NAMALWA (cell line): ENCODE data around the gene TTC38.
"Not testable (repeated sequence)": the region's sequence is repeated elsewhere in the genome, so short reads cannot be mapped to it uniquely, and the experiment has no call there.

Experiments
- DNase-seq: peaks from one replicate; pipeline ENCODE4 v3.0.0-alpha.2; 2015; ENCODE audit warnings: low spot score

TTC38 gene

GRCh38 chr22:46246178-46246577 lies 21.6 kb upstream of the TTC38 start:
- no peak for DNase-seq

DNA sequence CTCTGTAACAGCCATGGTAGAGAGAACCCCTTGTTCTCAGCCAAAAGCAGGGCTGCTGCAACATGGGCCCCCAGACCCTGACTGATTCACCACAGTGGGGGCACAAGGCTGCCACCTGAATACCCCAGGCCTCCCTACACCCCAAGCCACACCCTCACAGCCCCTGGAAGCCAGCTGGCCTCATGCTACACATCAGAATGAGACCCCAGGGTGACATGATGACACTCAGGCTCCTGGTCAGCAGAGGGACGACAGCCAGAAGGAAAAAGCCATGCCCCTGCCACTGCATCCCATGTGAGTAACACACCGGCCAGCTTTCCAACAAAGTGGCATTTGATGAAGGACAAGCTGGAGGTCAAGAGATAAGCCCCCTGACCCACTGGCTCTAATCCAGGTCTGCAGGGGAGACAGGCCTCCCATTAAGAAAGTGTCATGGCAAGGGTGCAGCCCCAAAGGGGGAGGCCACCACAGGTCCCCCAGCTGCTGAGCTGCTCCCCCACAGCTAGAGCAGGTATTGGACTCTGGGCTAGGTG lies 20.3 kb upstream of the TTC38 start:
- no peak for DNase-seq

DNA sequence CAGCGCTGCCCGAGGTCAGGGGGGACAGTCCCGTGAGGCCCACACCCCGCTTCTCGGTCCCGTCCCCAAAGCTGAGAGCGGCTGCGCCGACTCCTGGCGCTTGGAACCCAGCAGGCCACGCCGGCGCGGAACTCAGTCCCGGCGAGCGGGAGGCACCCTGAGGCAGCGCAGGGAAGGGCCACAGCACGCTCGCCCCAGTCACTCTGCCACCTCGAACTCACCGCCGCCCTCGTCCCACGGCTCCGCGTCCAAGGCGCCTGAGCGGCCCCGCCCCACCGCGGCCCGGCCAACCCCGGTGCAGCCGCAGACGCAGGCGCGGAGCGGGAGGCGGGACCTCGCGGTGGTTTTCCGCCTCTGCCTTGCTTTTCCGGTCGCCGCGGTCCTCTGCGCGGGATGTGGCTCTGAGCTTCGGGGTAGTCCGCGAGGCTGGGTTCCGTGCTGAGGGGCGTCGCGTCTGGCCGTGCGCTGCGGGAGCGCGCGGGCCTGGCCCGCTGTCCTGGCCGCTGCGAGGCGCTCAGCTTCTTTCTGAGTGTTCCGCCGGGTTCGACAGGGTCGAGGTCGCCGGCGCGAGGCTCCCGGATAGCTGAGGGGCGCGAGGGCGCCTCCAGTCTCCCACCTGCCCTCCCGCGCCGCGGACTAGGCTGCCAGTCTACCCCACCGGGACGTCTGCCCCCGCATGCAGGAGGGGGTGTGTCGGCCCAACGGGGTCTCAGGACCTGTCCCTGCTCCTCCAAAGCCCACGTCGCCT lies 17.6 kb upstream of the TTC38 start, which contains the start of gene CDPF1:
Gene CDPF1, minus strand, starts transcription at position 259 of the 748 bp plus-strand sequence. CDS start 2,009 bp downstream, outside the sequence.
- peak; percentile 90 for DNase-seq

DNA sequence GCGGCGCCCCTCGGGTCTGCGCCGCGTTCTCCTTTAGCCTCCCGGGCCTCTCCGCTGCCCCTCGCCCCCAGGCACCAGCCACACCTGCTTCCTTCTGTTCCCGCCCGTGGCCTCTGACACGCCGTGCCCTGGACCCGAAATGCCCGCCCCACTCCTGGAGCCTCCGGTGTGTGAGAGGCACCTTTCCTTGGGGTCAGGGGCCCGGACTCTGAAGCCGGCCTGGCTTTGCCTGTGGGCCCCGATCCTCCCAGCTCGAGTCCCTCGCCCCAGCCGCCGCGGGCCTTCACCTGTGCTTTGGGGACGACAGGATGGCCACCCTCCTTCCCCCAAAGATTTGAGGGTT lies 17.1 kb upstream of the TTC38 start:
- DNase-seq, result no peak

DNA sequence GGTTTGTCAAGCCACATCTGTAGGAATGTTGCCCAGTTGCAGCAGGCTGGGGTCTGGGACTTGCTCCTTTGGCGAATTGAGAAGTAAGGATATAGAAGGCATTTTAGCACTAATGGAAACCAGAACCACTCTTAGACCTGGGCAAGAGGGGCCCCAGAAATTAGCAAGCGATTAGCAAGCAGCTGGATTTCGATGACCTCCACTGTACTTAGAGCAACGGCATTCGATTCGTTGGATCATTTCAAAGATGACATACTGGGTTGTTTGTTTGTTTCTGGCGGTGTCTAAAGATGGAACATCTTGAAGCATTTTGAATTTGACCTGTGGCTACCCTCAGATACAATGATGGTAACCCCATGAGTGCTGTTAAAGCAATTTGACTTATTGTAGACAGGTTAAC lies 16.5 kb upstream of the TTC38 start:
- DNase-seq, result no peak

DNA sequence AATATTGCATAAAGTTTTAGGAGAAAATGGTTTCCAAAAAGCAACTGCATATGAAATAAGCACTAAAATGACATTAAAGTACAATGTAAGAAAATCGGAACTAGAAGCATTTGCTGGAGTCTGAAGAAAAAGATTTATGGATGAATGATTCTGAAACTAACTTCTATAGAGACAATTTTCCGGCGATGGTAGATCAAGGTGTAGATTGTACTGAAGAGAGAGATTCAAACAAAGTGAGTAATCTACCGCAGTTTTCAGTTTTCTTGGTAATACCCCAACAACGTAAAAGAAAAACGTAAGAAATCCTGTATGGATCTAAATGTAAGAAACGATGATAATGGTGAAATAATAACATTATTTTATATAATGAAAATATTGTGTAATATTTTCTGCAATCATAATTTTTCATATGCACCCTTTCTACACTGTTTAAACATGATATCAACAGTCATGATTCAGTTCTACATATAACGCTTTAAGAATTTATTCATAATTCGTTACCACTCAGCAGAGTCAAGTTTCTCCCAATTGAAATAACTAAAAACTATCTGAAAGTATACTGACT lies 15.9 kb upstream of the TTC38 start:
- no peak for DNase-seq

DNA sequence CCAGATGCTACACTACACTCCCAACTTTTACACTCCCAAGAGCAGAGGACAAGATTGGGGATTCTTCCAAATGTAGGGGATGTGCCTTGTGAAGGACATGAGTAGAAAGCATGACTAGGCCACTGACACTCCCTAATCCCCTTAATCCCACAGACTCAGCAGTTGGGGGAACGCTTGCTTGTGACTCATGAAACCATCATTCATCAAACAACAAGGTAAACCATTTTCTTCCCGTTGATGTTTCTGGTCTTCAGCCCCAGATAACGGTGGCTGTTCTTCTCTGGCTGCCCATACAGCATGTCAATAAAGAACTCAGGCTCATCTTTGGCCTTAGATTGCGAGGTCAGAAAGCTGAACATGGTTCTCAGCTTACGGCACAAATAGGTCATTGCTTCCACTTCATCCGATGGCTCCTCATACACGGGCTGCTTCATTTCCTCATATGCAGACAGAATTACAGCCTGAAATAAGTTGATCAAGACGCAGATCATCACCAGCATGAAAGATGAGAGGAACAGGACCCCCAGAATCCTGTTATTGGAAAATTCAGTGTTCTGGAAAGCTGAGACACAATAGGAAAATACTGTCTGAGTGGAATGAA lies 11.3 kb upstream of the TTC38 start:
- no peak for DNase-seq

DNA sequence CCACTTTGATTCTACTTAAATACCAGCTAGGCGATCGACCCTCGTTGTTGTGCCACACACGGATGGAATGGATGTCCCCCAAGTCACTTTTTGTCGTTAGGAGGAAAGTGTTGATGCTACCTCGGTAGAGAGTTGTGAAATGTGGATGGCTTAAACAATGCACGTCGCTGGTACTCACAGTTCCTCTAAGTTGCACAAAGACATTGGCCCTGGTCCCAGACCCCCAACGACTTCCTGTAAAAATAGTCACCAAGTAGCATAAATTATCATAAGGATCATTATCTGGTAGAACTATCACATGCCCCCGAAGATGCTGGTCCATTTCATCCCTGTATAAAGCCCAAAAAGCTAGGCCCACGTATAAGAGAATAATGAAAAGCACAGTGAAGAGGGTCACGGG lies 8.4 kb upstream of the TTC38 start:
- DNase-seq, result no peak

GRCh38 chr22:46260038-46260437 lies 7.8 kb upstream of the TTC38 start:
- no peak for DNase-seq

- no peak for DNase-seq
These were observed 5.2 kb upstream of the TTC38 start for GRCh38 chr22:46262449-46263215.

DNA sequence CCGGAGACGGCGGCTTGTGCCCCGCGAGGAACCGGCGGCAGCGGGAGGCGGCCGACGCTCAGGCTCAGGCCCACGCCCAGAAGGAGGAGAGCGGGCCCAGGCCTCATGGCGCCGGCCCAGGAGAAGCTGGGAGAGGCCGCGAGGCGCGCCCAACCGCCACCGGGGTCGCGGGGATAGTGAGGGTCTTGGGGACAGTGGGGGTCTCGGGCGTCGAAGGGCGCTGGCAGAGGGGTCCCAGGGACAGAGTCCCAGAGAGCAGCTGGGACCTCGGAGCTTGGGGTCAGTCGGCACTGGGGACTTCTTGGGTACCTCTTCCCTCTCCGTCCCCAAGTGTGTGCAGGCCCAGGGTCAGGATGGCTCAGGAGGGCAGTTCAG lies 4.6 kb upstream of the TTC38 start, which contains the start of gene PKDREJ:
Gene PKDREJ, minus strand, starts transcription at position 128 of the 375 bp plus-strand sequence. Its CDS starts 21 bp downstream, at position 107.
- no peak for DNase-seq

DNA sequence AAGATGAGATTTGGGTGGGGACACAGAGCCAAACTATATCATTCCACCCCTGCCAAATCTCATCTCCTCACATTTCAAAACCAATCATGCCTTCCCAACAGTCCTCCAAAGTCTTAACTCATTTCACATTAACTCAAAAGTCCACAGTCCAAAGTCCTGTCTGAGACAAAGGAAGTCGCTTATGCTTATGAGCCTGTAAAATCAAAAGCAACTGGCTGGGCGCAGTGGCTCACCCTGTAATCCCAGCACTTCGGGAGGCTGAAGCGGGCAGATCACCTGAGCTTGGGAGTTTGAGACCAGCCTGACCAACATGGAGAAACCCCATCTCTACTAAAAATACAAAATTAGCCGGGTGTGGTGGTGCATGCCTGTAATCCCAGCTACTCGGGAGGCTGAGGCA lies 3.3 kb upstream of the TTC38 start:
- DNase-seq, result not testable (repeated sequence)

- DNase-seq, result not testable (repeated sequence)
These were observed 2.2 kb upstream of the TTC38 start for GRCh38 chr22:46265627-46266026.

DNA sequence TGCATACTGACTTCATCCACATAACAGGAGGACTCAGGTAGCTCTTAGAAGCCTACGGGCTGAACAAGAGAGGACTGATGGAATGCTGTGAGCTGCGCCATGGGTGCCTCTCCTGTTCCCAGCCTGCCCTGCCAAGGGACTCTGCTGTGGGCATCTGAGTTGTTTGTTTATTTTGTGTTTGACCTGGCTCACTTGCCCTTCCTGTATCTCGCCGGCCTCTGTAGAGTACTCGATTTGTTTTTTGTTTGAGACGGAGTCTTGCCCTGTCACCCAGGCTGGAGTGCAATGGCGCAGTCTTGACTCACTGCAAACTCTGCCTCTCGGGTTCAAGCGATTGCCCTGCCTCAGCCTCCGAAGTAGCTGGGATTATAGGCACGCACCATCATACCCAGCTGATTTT lies 1.8 kb downstream of the TTC38 start:
- DNase-seq, result no peak

DNA sequence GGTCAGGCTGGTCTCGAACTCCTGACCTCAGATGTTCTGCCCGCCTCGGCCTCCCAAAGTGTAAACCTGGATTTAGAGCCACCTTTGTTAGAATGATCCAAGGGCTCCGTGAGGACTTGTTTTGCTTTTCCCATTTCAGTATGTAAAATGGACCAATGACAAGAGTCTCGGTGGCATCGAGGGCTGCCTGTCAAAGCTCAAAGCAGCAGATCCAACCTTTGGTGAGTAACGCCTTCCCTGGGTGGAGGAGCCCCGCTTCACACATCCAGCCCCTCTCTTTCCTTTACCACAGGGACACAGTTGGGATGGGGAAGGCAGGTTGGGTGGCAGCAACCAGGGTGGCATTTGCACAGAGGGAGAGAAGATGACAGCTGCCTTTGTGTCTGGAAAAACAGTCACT lies 4.4 kb downstream of the TTC38 start:
- no peak for DNase-seq

DNA sequence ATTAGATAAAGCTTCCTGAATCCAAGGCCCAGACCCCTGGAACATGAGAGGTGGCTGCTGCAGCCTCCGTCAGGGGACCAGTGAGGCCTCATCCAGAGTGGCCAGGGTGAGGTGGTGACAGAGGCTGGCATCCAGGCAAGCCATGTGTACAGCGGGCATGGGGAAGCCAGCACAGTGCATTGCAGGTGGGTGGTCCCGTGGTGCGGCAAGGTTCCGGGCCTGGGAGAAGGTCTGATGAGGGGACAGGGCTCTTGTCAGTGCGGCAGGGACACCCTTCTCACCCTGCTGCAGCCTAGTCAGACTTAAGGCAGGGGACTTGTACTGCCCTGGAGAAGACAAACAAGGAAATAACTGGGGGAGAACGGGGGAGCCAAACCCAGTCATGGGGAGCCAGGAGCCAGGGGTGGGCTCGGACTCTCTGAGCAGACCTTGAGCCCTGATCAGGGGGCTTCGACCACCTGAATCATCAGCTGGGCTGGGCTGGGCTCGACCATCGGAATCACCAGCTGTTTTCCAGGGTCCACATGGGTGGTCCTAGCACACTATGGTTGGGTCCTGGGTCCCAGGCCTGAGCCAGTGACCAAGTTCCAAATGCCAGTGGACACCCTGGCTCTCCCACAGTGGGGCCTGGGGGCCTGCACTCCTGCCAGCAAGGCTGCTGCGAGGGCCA lies 5.1 kb downstream of the TTC38 start:
- DNase-seq, result no peak

DNA sequence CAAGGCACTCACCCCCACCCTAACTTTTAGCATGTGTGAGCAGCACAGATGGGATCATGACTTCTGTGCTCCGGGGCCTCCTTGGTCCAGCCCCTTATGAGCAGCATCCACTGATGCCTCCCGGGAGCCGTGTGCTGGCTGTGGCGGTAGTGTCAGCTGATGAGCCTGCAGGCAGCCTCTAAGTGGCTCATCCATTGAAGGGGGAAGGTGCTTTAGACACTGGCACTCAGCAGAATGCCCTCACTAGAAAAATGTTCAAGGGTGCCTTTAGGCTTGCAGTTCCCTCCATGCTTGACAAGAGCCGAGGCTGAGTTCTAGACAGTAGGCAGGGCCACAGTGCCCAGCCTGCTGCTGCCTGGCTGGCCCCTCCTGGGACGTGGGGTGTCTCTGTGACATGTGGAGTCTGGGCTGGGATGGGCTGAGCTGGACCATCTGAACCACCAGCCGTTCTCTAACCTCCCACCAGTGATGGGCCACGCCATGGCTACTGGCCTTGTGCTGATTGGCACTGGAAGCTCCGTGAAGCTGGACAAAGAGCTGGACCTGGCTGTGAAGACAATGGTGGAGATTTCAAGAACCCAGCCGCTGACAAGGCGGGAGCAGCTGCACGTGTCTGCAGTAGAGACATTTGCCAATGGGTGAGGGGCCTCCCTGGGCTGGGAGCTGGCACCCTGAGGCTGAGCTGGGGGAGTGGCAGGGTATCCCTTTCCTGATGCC lies 5.8 kb downstream of the TTC38 start:
- no peak for DNase-seq

DNA sequence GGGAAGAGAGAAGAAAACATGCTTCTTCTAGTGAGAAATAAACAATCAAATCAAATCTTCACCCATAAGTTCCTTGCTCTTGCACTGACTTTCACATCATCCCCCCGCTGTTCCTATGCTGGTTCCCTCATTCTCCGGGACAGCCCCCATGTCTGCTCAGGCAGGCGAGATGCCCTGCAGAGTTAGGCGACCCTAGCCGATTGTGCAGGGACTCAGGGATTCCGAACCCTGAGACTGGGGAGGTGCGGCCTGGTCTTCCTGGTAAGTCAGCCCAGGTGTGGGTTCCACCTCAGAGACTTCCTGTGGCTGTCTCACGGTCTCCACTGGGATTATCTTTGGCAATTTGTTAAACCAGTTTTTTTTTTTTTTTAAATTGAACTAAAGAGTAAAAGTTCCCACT lies 6.6 kb downstream of the TTC38 start:
- DNase-seq, result no peak

GRCh38 chr22:46275455-46276122 lies 7.8 kb downstream of the TTC38 start:
- DNase-seq, result peak; percentile 36

DNA sequence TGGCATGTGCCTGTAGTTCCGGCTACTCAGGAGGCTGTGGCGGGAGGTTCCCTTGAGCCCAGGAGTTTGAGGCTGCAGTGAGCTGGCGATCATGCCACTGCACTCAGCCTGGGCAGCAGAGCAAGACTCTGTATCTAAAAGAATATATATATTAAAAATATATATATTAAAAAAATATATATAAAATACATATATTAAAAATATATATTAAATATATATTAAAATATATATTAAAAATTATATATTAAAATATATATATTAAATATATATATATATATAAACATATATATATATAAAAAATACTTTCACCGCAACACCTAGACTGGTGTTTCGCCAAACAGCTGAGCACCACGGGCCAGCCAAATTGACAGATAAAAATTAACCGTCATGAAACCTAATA lies 8.8 kb downstream of the TTC38 start:
- no peak for DNase-seq
